ENCODE results near the gene ZYX. TPM values are rescaled to one million over a fixed set of nuclear protein-coding genes. Genes with fewer than 3 reads are reported as not detected.
"Not testable (repeated sequence)": the region's sequence is repeated elsewhere in the genome, so short reads cannot be mapped to it uniquely, and the experiment has no call there.

ZYX gene
- total RNA-seq, 4 donors from 2014 or later, result 46.3 to 73.0 (median 59.3) TPM

- H3K4me3 ChIP-seq, result peak overlapping the region; percentile 54
- H3K27ac ChIP-seq, result peak overlapping the region; percentile 15
- 40% methylated on average over 14 of the region's 20 CpGs for WGBS
- H3K4me1 ChIP-seq, result peaks cover 48% of the 10 kb centered on the region
- TF ChIP-seq POLR2AphosphoS5 (IDR thresholded peaks at IDR 0.05), result no peak
- no peak for TF ChIP-seq POLR2A (IDR thresholded peaks at IDR 0.05)
- TF ChIP-seq CTCF (IDR thresholded peaks at IDR 0.05), result no peak
- no peak for TF ChIP-seq EP300 (IDR thresholded peaks at IDR 0.05)
- no peaks in the 10 kb centered on the region for H3K9me3 ChIP-seq
- H3K27me3 ChIP-seq, result no peaks in the 10 kb centered on the region
- DNase-seq (ENCODE audit: low spot score in 2 of 2), result no peak
- H3K36me3 ChIP-seq, result no peaks in the 10 kb centered on the region
These were observed 27.1 kb downstream of the ZYX start for GRCh38 chr7:143408252-143408685.

GRCh38 chr7:143408686-143409561, 27.8 kb downstream of the ZYX start, which contains the start of gene EPHA1:
EPHA1 (minus strand) TSS chr7:143408856; CDS start chr7:143408805, 51 bp downstream.
- H3K36me3 ChIP-seq, result no peaks in the 10 kb centered on the region
- H3K9me3 ChIP-seq, result no peaks in the 10 kb centered on the region
- H3K4me3 ChIP-seq, result peak within 1 kb of the TSS; percentile 54
- no peak for DNase-seq (ENCODE audit: low spot score in 2 of 2)
- H3K27me3 ChIP-seq, result no peaks in the 10 kb centered on the region
- H3K4me1 ChIP-seq, result peaks cover 48% of the 10 kb centered on the region
- peak within 1 kb of the TSS; percentile 74 for H3K27ac ChIP-seq
- 17% methylated on average over 11 of the region's 39 CpGs for WGBS
- no peak for TF ChIP-seq POLR2A (IDR thresholded peaks at IDR 0.05)
- peak in 1 of 2 donors; percentile 34 for TF ChIP-seq CTCF (IDR thresholded peaks at IDR 0.05)

GRCh38 chr7:143410521-143411004, 29.4 kb downstream of the ZYX start:
- Histone ChIP-seq H3K4me3 (no peak overlapping the region), H3K36me3 (no peaks in the 10 kb centered on the region), H3K27ac (no peak overlapping the region), H3K4me1 (peaks cover 41% of the 10 kb centered on the region), H3K27me3 (no peaks in the 10 kb centered on the region), H3K9me3 (no peaks in the 10 kb centered on the region)
- TF ChIP-seq POLR2AphosphoS5 (IDR thresholded peaks at IDR 0.05) (no peak), CTCF (IDR thresholded peaks at IDR 0.05) (no peak), POLR2A (IDR thresholded peaks at IDR 0.05) (no peak), EP300 (IDR thresholded peaks at IDR 0.05) (no peak)
- DNase-seq (ENCODE audit: low spot score in 2 of 2), result peak in 1 of 2 donors; percentile 73
- WGBS, result 44% methylated on average over 6 of the region's 6 CpGs

- 85% methylated on average over 5 of the region's 5 CpGs for WGBS
- no peak for DNase-seq (ENCODE audit: low spot score in 2 of 2)
- Histone ChIP-seq H3K36me3 (no peaks in the 10 kb centered on the region), H3K9me3 (no peaks in the 10 kb centered on the region), H3K4me1 (peaks cover 45% of the 10 kb centered on the region), H3K27me3 (no peaks in the 10 kb centered on the region), H3K27ac (no peak overlapping the region), H3K4me3 (no peak overlapping the region)
- TF ChIP-seq POLR2AphosphoS5 (IDR thresholded peaks at IDR 0.05) (no peak), CTCF (IDR thresholded peaks at IDR 0.05) (no peak), EP300 (IDR thresholded peaks at IDR 0.05) (no peak), POLR2A (IDR thresholded peaks at IDR 0.05) (no peak)
These were observed 31.0 kb downstream of the ZYX start for GRCh38 chr7:143411976-143412708.

GRCh38 chr7:143413123-143413522, 32.0 kb downstream of the ZYX start:
- Histone ChIP-seq H3K36me3 (no peaks in the 10 kb centered on the region), H3K27me3 (no peaks in the 10 kb centered on the region), H3K4me1 (peaks cover 35% of the 10 kb centered on the region), H3K4me3 (no peak overlapping the region), H3K27ac (no peak overlapping the region), H3K9me3 (no peaks in the 10 kb centered on the region)
- TF ChIP-seq POLR2AphosphoS5 (IDR thresholded peaks at IDR 0.05) (no peak), CTCF (IDR thresholded peaks at IDR 0.05) (no peak), POLR2A (IDR thresholded peaks at IDR 0.05) (no peak), EP300 (IDR thresholded peaks at IDR 0.05) (no peak)
- WGBS, result 80% methylated on average over 8 of the region's 8 CpGs
- DNase-seq (ENCODE audit: low spot score in 2 of 2), result no peak

GRCh38 chr7:143415209-143415608, 34.1 kb downstream of the ZYX start:
- not testable (repeated sequence) for DNase-seq (ENCODE audit: low spot score in 2 of 2); H3K9me3 ChIP-seq; H3K27ac ChIP-seq; H3K4me3 ChIP-seq; H3K27me3 ChIP-seq; H3K36me3 ChIP-seq
- peaks cover 20% of the 10 kb centered on the region for H3K4me1 ChIP-seq
- 84% methylated on average over 7 of the region's 7 CpGs for WGBS

All from suprapubic skin (tissue), 4 donors.